GM12865 (cell line): ENCODE measurements around the gene SSR1.

ENCODE experiments used
- DNase-seq: peaks from one replicate; pipeline ENCODE4 v3.0.0; 2010; ENCODE audit warnings: low read depth
- H3K4me3 ChIP-seq: 2 replicates; pipeline ENCODE4 v1.5.1; 2011; ENCODE audit warnings: mild to moderate bottlenecking, low read depth, low read length, control low read depth
- TF ChIP-seq, protein P1 (sequence below): IDR thresholded peaks from 2 replicates; pipeline ENCODE4 v1.5.1; 2011; ENCODE audit warnings: low read length, control low read depth, low read depth, inconsistent platforms; ENCODE audit not compliant: insufficient read depth; ENCODE audit errors: missing control alignments

SSR1 gene

DNA sequence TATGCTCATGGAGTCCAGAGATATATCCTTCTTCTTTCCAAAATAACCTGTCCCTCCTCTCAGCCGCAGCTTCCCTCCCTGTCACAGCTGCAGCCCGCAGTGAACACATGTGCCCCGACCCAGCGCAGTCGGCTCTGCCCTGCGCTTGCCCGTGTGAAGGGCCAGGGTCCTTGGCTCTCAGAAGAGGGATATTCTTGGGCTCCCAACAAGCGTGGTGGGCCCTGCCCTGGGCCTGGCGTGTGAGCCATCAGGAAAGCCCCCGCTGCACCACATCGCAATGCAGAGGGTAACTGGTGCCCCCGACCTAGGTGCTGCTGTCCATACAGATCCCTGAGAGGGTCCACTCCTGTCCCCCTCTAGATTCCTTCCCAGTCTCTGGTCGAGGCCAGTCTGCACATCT is 65.2 kb downstream of the SSR1 start:
- H3K4me3 ChIP-seq, result no peak overlapping the region
- DNase-seq, result no peak
- TF ChIP-seq, protein P1, sequence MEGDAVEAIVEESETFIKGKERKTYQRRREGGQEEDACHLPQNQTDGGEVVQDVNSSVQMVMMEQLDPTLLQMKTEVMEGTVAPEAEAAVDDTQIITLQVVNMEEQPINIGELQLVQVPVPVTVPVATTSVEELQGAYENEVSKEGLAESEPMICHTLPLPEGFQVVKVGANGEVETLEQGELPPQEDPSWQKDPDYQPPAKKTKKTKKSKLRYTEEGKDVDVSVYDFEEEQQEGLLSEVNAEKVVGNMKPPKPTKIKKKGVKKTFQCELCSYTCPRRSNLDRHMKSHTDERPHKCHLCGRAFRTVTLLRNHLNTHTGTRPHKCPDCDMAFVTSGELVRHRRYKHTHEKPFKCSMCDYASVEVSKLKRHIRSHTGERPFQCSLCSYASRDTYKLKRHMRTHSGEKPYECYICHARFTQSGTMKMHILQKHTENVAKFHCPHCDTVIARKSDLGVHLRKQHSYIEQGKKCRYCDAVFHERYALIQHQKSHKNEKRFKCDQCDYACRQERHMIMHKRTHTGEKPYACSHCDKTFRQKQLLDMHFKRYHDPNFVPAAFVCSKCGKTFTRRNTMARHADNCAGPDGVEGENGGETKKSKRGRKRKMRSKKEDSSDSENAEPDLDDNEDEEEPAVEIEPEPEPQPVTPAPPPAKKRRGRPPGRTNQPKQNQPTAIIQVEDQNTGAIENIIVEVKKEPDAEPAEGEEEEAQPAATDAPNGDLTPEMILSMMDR, result no peak

DNA sequence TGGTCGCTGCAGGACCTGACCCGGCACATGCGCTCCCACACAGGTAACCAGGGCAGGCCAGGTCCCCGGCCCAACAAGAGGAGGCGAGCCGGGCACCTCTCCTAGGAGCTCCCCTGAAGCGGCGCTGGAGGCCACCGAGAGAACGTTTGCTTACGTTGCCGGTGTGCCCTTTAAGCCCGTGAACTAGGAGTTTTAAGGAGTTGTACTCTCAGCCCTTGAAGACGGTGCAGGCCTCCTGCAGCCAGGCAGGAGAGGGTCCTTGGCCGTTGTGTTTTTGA is 65.9 kb downstream of the SSR1 start:
- H3K4me3 ChIP-seq, result no peak overlapping the region
- no peak for DNase-seq
- TF ChIP-seq, protein P1, result no peak

DNA sequence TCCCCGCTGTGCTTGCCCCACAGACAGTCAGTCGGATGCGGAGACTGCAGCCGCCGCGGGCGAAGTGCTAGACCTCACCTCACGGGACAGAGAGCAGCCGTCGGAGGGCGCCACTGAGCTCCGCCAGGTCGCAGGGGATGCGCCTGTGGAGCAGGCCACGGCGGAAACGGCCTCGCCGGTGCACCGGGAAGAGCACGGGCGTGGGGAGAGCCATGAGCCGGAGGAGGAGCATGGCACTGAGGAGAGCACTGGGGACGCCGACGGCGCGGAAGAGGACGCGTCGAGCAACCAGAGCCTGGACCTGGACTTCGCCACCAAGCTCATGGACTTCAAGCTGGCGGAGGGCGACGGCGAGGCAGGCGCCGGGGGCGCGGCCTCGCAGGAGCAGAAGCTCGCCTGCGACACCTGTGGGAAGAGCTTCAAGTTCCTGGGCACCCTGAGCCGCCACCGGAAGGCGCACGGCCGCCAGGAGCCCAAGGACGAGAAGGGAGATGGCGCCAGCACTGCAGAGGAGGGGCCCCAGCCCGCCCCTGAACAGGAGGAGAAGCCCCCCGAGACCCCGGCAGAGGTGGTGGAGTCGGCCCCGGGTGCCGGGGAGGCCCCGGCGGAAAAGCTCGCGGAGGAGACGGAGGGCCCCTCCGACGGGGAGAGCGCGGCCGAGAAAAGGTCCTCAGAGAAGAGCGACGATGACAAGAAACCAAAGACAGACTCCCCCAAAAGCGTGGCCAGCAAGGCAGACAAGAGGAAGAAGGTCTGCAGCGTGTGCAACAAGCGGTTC is 66.4 kb downstream of the SSR1 start:
- no peak for DNase-seq
- TF ChIP-seq, protein P1, result no peak
- H3K4me3 ChIP-seq, result no peak overlapping the region

DNA sequence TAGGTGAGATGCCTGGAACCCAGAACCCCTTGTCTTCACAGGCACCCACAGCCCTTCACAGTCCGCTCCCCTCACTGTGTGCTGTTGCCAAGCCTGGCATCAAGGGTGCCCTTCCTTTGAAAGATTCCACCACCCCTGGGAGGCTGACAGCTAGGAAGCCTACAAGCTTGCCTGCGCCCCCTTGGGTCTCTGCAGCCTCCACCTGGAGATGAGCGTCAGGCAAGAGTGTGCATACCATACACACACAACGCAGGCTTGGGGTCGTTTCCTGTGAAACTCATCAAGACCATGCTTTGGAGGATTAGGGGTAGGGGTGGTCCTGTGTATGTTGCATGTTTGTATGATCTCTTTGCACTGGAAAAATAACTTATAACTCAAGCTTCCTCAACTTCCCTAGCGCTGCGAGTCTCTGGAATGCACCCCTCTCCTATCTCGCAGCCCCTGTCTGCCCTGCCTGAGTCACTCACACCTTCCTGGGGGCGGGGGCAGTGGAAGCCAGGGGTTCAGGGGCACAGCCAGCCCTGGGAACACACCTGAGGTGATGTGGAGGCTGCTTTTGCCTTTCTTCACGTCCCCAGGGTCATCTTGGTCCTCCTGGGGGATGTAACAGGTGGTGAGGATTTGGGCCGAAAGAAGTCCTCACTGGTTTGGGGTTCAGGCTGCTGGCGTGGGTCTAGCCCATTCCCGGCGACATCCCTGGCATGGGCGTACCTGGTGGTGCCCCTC is 67.2 kb downstream of the SSR1 start:
- TF ChIP-seq, protein P1, result no peak

DNA sequence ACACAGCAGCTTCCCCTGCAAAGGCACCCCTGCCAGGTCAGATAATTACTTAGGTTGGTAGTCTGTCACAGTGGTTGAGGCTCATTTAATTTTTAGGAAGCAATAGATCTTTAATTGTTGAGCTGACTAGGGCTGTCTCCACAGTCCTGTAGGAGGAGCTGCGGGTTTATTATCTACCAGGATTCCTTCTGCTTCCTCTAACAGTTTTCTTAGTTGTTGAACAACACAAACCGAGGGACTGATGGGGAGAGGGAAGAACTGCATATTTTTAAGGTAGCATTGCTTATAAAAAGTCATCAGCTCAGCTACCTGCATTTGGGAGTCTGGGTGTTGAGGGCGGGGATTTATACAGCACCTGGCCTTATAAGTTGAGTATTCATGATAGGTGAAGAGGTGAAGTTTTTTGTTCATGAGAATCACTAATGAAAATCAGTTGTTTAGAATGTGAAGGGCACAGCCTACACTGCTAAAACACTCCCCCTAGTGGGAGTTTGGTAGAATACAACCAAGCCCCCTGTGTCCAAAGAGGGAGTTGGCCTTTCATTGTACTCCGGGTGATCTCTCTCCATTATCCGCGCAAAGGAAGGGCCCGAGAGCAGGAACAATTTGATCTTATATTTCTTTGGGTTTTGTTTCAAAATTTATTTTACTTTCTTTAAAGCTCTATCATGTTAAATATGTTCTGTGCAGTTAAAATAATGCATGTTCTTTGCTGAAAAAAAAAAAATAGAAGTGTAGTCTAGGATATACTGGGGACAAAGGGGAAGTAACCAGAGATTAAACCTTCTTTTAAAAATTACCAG is 69.6 kb downstream of the SSR1 start:
- no peak overlapping the region for H3K4me3 ChIP-seq
- TF ChIP-seq, protein P1, result peak; percentile 86
- DNase-seq, result peak; percentile 72

More for the DNA sequence above, 67.2 kb downstream of the SSR1 start:
- no peak overlapping the region for H3K4me3 ChIP-seq
- no peak for DNase-seq

DNA sequence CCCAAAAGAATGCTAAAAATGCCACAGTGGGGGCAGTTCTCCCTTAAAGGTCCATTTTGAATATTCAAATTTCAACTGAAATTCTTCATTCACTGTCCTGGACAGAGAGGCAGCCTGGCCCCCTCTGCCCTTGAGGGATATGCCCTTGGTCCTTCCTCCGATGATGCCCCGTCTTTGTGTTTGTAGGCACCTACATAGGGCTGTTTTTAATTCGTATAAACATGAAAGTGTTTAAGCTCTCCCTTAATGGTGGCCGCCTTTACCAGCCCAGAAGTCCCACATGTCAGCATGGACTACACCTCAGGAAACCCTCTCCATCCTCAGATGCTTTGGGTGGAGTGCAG is 70.2 kb downstream of the SSR1 start:
- DNase-seq, result no peak
- H3K4me3 ChIP-seq, result no peak overlapping the region
- TF ChIP-seq, protein P1, result no peak
